Ishikawa (cell line): ENCODE data around the gene SLC37A1.

Experiments used
- CEBPB ChIP-seq: IDR thresholded peaks from 2 replicates; pipeline ENCODE4 v1.6.1; 2012
- CREB1 ChIP-seq: IDR thresholded peaks from 2 replicates; pipeline ENCODE4 v1.6.1; 2012; ENCODE audit warnings: low read depth
- EGR1 ChIP-seq: IDR thresholded peaks from 2 replicates; pipeline ENCODE4 v1.6.1; 2012
- EP300 ChIP-seq: IDR thresholded peaks from 2 replicates; pipeline ENCODE4 v1.6.1; 2012; ENCODE audit warnings: borderline replicate concordance
- FOXM1 ChIP-seq: IDR thresholded peaks from 2 replicates; pipeline ENCODE4 v1.6.1; 2012; ENCODE audit warnings: low read depth, borderline replicate concordance
- NFIC ChIP-seq: IDR thresholded peaks from 2 replicates; pipeline ENCODE4 v1.6.1; 2012
- RAD21 ChIP-seq: IDR thresholded peaks from 2 replicates; pipeline ENCODE4 v1.6.1; 2012; ENCODE audit warnings: low read depth
- TAF1 ChIP-seq: IDR thresholded peaks from 2 replicates; pipeline ENCODE4 v1.6.1; 2012; ENCODE audit warnings: low read depth, mild to moderate bottlenecking
- TCF12 ChIP-seq: IDR thresholded peaks from 2 replicates; pipeline ENCODE4 v1.6.1; 2012; ENCODE audit warnings: low read depth
- TEAD4 ChIP-seq: IDR thresholded peaks from 2 replicates; pipeline ENCODE4 v1.6.1; 2012
- YY1 ChIP-seq: IDR thresholded peaks from 2 replicates; pipeline ENCODE4 v1.6.1; 2012; ENCODE audit warnings: low read depth
- ZBTB7A ChIP-seq: IDR thresholded peaks from 2 replicates; pipeline ENCODE4 v1.6.1; 2012; ENCODE audit warnings: low read depth
- TF ChIP-seq, protein P1 (sequence below): IDR thresholded peaks from 2 replicates; pipeline ENCODE4 v1.6.1; 2012
- TF ChIP-seq, protein P2 (sequence below): IDR thresholded peaks from 2 replicates; pipeline ENCODE4 v1.6.1; 2012
- TF ChIP-seq, protein P3 (sequence below): IDR thresholded peaks from 2 replicates; pipeline ENCODE4 v1.6.1; 2012; ENCODE audit warnings: low read depth, mild to moderate bottlenecking

SLC37A1 gene

DNA sequence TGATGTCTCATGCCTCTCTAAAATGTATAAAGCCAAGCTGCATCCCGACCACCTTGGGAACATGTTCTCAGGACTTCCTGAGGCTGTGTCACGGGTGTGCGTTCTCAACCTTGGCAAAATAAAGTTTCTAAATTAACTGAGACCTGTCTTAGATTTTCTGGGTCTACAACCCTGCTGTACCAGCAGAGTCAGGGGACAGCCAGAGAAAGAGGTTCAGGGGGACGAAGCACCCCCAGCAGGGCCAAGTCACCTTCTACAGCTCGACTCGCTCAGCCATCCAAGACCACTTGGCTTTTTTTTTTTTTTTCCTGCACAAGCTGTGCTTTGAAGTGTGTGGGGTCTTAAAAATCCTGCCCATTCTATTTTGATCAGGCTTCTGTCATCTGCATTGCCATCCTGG is 111.3 kb downstream of the SLC37A1 start:
- TF ChIP-seq FOXM1, result no peak

DNA sequence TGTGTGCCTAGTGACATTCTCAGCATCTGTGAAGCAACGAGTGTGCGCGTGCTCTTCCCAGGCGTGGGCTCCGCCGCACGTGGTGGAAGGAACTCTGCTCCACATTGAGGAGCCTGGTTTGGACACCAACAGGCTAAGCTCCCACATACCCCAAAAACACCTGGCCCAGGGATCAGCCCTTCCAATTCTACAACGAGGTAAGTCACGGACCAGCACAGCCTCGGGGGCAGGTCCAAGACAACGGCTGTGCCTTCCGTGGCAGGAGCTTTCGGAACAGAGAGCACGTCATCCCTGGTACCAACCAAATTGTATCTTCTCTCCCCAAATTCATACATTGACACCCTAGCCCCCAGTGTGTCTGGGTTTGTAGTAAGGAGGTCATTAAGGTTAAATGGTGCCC is 112.5 kb downstream of the SLC37A1 start:
- TF ChIP-seq, protein P1, sequence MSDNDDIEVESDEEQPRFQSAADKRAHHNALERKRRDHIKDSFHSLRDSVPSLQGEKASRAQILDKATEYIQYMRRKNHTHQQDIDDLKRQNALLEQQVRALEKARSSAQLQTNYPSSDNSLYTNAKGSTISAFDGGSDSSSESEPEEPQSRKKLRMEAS, result no peak
- TF ChIP-seq TAF1 (no peak), ZBTB7A (no peak), RAD21 (no peak), YY1 (no peak), TEAD4 (no peak), EGR1 (no peak), TCF12 (no peak), EP300 (no peak), CREB1 (no peak), CEBPB (no peak), NFIC (no peak), FOXM1 (no peak)
- TF ChIP-seq, protein P2, sequence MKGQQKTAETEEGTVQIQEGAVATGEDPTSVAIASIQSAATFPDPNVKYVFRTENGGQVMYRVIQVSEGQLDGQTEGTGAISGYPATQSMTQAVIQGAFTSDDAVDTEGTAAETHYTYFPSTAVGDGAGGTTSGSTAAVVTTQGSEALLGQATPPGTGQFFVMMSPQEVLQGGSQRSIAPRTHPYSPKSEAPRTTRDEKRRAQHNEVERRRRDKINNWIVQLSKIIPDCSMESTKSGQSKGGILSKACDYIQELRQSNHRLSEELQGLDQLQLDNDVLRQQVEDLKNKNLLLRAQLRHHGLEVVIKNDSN, result no peak
- TF ChIP-seq, protein P3, sequence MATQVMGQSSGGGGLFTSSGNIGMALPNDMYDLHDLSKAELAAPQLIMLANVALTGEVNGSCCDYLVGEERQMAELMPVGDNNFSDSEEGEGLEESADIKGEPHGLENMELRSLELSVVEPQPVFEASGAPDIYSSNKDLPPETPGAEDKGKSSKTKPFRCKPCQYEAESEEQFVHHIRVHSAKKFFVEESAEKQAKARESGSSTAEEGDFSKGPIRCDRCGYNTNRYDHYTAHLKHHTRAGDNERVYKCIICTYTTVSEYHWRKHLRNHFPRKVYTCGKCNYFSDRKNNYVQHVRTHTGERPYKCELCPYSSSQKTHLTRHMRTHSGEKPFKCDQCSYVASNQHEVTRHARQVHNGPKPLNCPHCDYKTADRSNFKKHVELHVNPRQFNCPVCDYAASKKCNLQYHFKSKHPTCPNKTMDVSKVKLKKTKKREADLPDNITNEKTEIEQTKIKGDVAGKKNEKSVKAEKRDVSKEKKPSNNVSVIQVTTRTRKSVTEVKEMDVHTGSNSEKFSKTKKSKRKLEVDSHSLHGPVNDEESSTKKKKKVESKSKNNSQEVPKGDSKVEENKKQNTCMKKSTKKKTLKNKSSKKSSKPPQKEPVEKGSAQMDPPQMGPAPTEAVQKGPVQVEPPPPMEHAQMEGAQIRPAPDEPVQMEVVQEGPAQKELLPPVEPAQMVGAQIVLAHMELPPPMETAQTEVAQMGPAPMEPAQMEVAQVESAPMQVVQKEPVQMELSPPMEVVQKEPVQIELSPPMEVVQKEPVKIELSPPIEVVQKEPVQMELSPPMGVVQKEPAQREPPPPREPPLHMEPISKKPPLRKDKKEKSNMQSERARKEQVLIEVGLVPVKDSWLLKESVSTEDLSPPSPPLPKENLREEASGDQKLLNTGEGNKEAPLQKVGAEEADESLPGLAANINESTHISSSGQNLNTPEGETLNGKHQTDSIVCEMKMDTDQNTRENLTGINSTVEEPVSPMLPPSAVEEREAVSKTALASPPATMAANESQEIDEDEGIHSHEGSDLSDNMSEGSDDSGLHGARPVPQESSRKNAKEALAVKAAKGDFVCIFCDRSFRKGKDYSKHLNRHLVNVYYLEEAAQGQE, result no peak

DNA sequence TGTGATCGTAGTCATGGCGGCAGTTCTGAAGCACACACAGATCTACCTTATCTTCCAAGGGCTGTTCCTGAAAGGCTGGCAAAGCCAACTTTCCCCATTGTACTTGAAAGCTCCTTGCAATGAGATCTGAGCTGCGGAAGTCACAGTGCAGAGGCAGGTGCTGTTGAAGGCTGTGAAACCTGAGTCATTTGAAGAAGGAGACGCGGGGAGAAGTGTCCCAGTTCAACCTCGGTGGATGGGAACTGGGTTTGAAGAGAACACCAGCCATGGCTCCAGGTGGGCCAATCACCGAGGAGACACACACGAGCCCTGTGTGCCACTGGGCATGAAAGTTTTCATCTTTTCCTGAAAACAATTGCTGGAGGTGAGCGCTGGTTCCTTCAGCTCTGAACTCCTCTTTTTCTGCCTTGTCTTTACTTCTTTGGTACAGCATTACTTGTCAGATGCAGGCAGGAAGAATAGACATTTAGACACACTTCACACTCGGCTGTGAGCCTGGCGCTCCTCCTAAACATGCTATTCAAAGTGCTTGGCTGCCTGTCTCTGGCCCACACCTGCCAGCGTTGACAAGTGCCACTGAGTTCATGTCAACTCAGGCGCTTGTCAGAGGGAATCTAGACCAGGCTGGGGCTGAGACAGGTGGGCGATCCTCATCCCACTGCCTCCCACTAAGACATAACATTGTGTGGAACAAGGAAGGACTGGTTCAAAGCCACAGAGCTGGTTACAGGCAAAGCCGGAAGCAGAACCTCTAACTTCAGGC is 114.1 kb downstream of the SLC37A1 start:
- TF ChIP-seq, protein P1, result no peak

DNA sequence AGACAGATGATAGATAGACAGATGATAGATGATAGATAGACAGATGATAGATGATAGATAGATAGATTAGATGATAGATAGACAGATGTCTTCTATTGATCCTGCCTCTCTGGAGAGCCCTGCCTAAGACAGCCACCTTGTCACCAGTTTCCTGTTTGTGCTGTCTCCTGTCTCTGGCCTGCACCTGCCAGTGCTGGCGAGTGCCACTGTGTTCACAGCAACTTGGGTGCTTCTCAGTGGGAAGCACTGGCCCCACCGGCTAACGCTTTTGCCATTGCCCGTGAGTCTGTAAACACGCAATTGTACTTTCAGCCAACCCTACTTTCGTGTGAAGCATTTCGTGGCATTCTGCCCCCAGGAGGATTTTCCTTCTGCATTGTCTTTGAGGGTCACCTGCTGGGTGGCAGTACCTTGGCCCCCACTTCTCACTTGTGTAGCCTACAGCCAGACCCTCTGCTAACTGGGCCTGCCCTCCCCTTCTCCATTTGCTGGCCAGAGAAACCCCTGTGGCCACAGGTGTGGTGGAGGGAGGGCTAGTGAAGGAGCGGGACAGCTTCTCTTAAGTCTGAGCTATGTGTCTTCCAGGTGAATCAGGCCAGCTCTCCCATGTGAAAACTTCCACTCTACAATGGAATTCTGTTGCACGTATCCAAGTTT is 116.4 kb downstream of the SLC37A1 start:
- TF ChIP-seq, protein P2, result no peak

DNA sequence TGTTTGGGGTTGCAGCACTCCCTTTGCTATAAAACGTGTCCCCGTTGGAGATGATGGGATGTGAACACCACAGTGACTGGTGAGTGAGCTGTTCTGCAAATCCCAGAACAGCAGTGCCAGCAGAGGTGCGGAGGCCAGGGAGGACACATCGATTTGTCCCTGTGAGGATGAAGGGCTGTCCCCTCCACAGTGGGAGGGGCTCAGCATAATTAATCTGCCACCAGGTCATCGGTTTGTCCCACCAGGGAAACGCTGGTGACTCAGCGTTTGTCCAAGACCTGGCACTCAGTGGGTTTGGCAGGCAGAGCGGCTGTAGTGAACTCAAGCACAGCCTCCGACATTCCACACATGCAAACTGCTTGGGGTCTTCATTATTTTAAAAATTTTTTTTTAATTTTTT is 117.0 kb downstream of the SLC37A1 start:
- TF ChIP-seq CREB1, result no peak
- no peak for TF ChIP-seq CEBPB
- TF ChIP-seq, protein P3, result no peak
- no peak for TF ChIP-seq ZBTB7A
- TF ChIP-seq EGR1, result no peak
- TF ChIP-seq, protein P1, result no peak
- TF ChIP-seq EP300, result no peak
- no peak for TF ChIP-seq RAD21
- TF ChIP-seq FOXM1, result no peak
- no peak for TF ChIP-seq TAF1
